GM23338 (cell line): Measurements from ENCODE around the gene BMAL1. TPM values are rescaled to one million over a fixed set of nuclear protein-coding genes. Genes with fewer than 3 reads are reported as not detected.

Source experiments
- ATAC-seq: fragments of 200-7000 bp; cut with Tn5 transposase; 3 replicates; pipeline ENCODE4 v1.9.1; 2020
- DNase-seq: peaks from one replicate; pipeline ENCODE4 v3.0.0-alpha.2; 2015; ENCODE audit warnings: low spot score
- H2AFZ ChIP-seq: fragments of 200-600 bp; sonication (generic); 2 replicates; pipeline ENCODE4 v1.8.0; 2016; ENCODE audit warnings: antibody characterized with exemption, mild to moderate bottlenecking, moderate library complexity
- H3F3A ChIP-seq: fragments of 200-600 bp; sonication (generic); replicated peaks from 2 replicates; pipeline ENCODE4 v1.8.0; 2017; ENCODE audit warnings: antibody characterized with exemption, mixed run types, low read depth
- H3K27ac ChIP-seq: fragments of 200-600 bp; sonication (generic); 2 replicates; pipeline ENCODE4 v1.6.1; 2016; ENCODE audit warnings: low read depth
- H3K27me3 ChIP-seq: fragments of 200-600 bp; sonication (generic); 2 replicates; pipeline ENCODE4 v1.8.0; 2016; ENCODE audit warnings: mild to moderate bottlenecking, mixed run types, moderate library complexity; ENCODE audit not compliant: insufficient read depth
- H3K36me3 ChIP-seq: fragments of 200-600 bp; sonication (generic); 2 replicates; pipeline ENCODE4 v1.8.0; 2016; ENCODE audit warnings: mild to moderate bottlenecking; ENCODE audit not compliant: insufficient read depth
- H3K4me1 ChIP-seq: fragments of 200-600 bp; sonication (generic); 2 replicates; pipeline ENCODE4 v1.8.0; 2016; ENCODE audit warnings: mild to moderate bottlenecking, moderate library complexity; ENCODE audit not compliant: insufficient read depth
- H3K4me2 ChIP-seq: fragments of 200-600 bp; sonication (generic); 2 replicates; pipeline ENCODE4 v1.7.1; 2017; ENCODE audit warnings: mixed run types
- H3K4me3 ChIP-seq: fragments of 200-600 bp; sonication (generic); 2 replicates; pipeline ENCODE4 v1.6.1; 2016; ENCODE audit warnings: mixed run types
- H3K79me2 ChIP-seq: fragments of 200-600 bp; sonication (generic); replicated peaks from 2 replicates; pipeline ENCODE4 v1.8.0; 2017; ENCODE audit warnings: mild to moderate bottlenecking; ENCODE audit not compliant: insufficient read depth
- H3K9me2 ChIP-seq: fragments of 200-600 bp; sonication (generic); 2 replicates; pipeline ENCODE4 v1.8.0; 2017; ENCODE audit not compliant: insufficient read depth
- H4K20me1 ChIP-seq: fragments of 200-600 bp; sonication (generic); replicated peaks from 2 replicates; pipeline ENCODE4 v1.8.0; 2017; ENCODE audit warnings: mild to moderate bottlenecking; ENCODE audit not compliant: insufficient read depth
- H3K27ac Mint-ChIP-seq: 2 replicates; pipeline ENCODE4 v1.8.0; 2020; ENCODE audit warnings: inconsistent platforms, mild to moderate bottlenecking, moderate library complexity, mixed read lengths
- H3K27me3 Mint-ChIP-seq: 3 replicates; pipeline ENCODE4 v1.8.0; 2022; ENCODE audit warnings: low read depth, mild to moderate bottlenecking, moderate library complexity, mixed read lengths, inconsistent platforms; ENCODE audit not compliant: insufficient read depth, poor library complexity
- H3K36me3 Mint-ChIP-seq: 3 replicates; pipeline ENCODE4 v1.8.0; 2021; ENCODE audit warnings: low read depth, mild to moderate bottlenecking, inconsistent platforms, moderate library complexity, mixed read lengths
- H3K4me1 Mint-ChIP-seq: 3 replicates; pipeline ENCODE4 v1.8.0; 2020; ENCODE audit warnings: mild to moderate bottlenecking, inconsistent platforms, mixed read lengths
- H3K4me3 Mint-ChIP-seq: 3 replicates; pipeline ENCODE4 v1.8.0; 2021; ENCODE audit warnings: moderate library complexity, mild to moderate bottlenecking, inconsistent platforms, mixed read lengths
- H3K9me3 Mint-ChIP-seq: 3 replicates; pipeline ENCODE4 v1.8.0; 2020; ENCODE audit warnings: moderate library complexity, mild to moderate bottlenecking, inconsistent platforms, mixed read lengths
- CREB1 ChIP-seq: fragments of 250-450 bp; sonication (Bioruptor Pico); IDR thresholded peaks from 2 replicates; pipeline ENCODE4 v1.5.0; 2020; ENCODE audit warnings: low read depth, mild to moderate bottlenecking, moderate library complexity
- EZH2 ChIP-seq: fragments of 200-600 bp; sonication (generic); IDR thresholded peaks from one replicate; pipeline ENCODE4 v1.8.0; 2017; ENCODE audit warnings: antibody characterized with exemption, mild to moderate bottlenecking, low read depth; ENCODE audit not compliant: unreplicated experiment
- EZH2phosphoT487 ChIP-seq: fragments of 200-600 bp; sonication (generic); IDR thresholded peaks from one replicate; pipeline ENCODE4 v1.8.1; 2018; ENCODE audit warnings: antibody characterized with exemption; ENCODE audit not compliant: unreplicated experiment
- JUNB ChIP-seq: IDR thresholded peaks from one replicate; pipeline ENCODE4 v1.6.1; 2016; ENCODE audit warnings: antibody characterized with exemption; ENCODE audit not compliant: unreplicated experiment
- NANOG ChIP-seq: IDR thresholded peaks from 2 replicates; pipeline ENCODE4 v1.6.1; 2016; ENCODE audit warnings: antibody characterized with exemption, borderline replicate concordance
- POLR2AphosphoS5 ChIP-seq: IDR thresholded peaks from 2 replicates; pipeline ENCODE4 v1.6.1; 2016; ENCODE audit warnings: antibody characterized with exemption, low read depth
- STAT1 ChIP-seq: IDR thresholded peaks from one replicate; pipeline ENCODE4 v1.6.1; 2016; ENCODE audit warnings: antibody characterized with exemption; ENCODE audit not compliant: unreplicated experiment
- ZNF114 ChIP-seq: fragments of 250-450 bp; sonication (Bioruptor Pico); IDR thresholded peaks from 2 replicates; pipeline ENCODE4 v1.5.0; 2020; ENCODE audit warnings: mild to moderate bottlenecking, moderate library complexity
- ZNF331 ChIP-seq: fragments of 250-450 bp; sonication (Bioruptor Pico); IDR thresholded peaks from 2 replicates; pipeline ENCODE4 v1.5.0; 2020; ENCODE audit warnings: low read depth, mild to moderate bottlenecking, moderate library complexity
- polyA plus RNA-seq: library from polyadenylated mRNA; unstranded; fragments of >200 nt; fragmentation: Nextera tagmentation; extraction: Ambion mirVana; gene quantifications from 2 replicates; pipeline ENCODE4 v1.2.1, GENCODE V29; 2016
- total RNA-seq: library from RNA; depleted of rRNA; stranded (reverse); fragments of >200 nt; shearing (Covaris generic); gene quantifications from 2 replicates; pipeline ENCODE4 v1.2.3, GENCODE V29; 2014
- TF ChIP-seq, protein P1 (sequence below): IDR thresholded peaks from one replicate; pipeline ENCODE4 v1.6.1; 2018; ENCODE audit warnings: antibody characterized with exemption; ENCODE audit not compliant: unreplicated experiment
- TF ChIP-seq, protein P2 (sequence below), 2 experiments: fragments of 200-600 bp in 1 of 2; sonication (generic) in 1 of 2; conservative IDR thresholded peaks; 2 replicates each; pipeline versions ENCODE4 v1.5.1 to v1.6.1; 2016 to 2017; ENCODE audit warnings: antibody characterized with exemption in 2 of 2, low read depth in 2 of 2, mild to moderate bottlenecking in 2 of 2, moderate library complexity in 1 of 2
- TF ChIP-seq, protein P3 (sequence below): fragments of 250-450 bp; sonication (Bioruptor Pico); IDR thresholded peaks from 2 replicates; pipeline ENCODE4 v1.5.0; 2020; ENCODE audit warnings: mild to moderate bottlenecking, moderate library complexity
- TF ChIP-seq, protein P4 (sequence below): IDR thresholded peaks from 2 replicates; pipeline ENCODE4 v1.6.1; 2016; ENCODE audit warnings: antibody characterized with exemption

The BMAL1 gene
- total and polyA plus RNA-seq, 2 experiments from 2014 or later = 5.1 to 7.2 TPM

DNA sequence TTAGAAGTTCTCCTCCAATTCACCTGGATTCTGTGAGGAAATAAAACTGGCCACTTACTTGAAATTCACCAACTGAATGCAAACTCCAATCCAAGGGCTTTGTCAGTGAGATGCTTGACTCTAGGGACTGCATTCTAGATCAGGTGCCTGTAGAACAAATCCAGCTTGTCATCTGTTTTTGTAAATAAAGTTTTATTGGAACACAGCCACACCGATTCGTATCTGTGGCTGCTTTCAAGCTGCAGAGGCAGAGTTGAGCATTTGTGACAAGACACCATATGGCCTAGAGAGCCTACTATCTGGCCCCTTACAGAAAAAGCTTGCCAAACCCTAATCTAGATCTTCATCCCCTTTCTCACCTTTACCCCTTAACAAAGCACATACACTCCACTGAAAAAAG, 103.1 kb downstream of the BMAL1 start:
- no peaks in the 10 kb centered on the region for H3K79me2 ChIP-seq
- no peaks in the 10 kb centered on the region for H3K36me3 ChIP-seq
- H3K4me3 ChIP-seq = no peak overlapping the region
- H3K27ac Mint-ChIP-seq = no peak overlapping the region
- no peaks in the 10 kb centered on the region for H3F3A ChIP-seq
- no peak for TF ChIP-seq ZNF331 (CRISPR knock-in tag)
- TF ChIP-seq, protein P1, sequence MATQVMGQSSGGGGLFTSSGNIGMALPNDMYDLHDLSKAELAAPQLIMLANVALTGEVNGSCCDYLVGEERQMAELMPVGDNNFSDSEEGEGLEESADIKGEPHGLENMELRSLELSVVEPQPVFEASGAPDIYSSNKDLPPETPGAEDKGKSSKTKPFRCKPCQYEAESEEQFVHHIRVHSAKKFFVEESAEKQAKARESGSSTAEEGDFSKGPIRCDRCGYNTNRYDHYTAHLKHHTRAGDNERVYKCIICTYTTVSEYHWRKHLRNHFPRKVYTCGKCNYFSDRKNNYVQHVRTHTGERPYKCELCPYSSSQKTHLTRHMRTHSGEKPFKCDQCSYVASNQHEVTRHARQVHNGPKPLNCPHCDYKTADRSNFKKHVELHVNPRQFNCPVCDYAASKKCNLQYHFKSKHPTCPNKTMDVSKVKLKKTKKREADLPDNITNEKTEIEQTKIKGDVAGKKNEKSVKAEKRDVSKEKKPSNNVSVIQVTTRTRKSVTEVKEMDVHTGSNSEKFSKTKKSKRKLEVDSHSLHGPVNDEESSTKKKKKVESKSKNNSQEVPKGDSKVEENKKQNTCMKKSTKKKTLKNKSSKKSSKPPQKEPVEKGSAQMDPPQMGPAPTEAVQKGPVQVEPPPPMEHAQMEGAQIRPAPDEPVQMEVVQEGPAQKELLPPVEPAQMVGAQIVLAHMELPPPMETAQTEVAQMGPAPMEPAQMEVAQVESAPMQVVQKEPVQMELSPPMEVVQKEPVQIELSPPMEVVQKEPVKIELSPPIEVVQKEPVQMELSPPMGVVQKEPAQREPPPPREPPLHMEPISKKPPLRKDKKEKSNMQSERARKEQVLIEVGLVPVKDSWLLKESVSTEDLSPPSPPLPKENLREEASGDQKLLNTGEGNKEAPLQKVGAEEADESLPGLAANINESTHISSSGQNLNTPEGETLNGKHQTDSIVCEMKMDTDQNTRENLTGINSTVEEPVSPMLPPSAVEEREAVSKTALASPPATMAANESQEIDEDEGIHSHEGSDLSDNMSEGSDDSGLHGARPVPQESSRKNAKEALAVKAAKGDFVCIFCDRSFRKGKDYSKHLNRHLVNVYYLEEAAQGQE = no peak
- TF ChIP-seq, protein P2, sequence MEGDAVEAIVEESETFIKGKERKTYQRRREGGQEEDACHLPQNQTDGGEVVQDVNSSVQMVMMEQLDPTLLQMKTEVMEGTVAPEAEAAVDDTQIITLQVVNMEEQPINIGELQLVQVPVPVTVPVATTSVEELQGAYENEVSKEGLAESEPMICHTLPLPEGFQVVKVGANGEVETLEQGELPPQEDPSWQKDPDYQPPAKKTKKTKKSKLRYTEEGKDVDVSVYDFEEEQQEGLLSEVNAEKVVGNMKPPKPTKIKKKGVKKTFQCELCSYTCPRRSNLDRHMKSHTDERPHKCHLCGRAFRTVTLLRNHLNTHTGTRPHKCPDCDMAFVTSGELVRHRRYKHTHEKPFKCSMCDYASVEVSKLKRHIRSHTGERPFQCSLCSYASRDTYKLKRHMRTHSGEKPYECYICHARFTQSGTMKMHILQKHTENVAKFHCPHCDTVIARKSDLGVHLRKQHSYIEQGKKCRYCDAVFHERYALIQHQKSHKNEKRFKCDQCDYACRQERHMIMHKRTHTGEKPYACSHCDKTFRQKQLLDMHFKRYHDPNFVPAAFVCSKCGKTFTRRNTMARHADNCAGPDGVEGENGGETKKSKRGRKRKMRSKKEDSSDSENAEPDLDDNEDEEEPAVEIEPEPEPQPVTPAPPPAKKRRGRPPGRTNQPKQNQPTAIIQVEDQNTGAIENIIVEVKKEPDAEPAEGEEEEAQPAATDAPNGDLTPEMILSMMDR (conservative IDR thresholded peaks at IDR 0.05; ENCODE audit: low read depth in 2 of 2) = no peak
- TF ChIP-seq NANOG = no peak
- TF ChIP-seq EZH2phosphoT487 = no peak
- TF ChIP-seq POLR2AphosphoS5 = no peak
- TF ChIP-seq STAT1 = no peak
- TF ChIP-seq CREB1 (CRISPR knock-in tag) = no peak
- TF ChIP-seq, protein P3, sequence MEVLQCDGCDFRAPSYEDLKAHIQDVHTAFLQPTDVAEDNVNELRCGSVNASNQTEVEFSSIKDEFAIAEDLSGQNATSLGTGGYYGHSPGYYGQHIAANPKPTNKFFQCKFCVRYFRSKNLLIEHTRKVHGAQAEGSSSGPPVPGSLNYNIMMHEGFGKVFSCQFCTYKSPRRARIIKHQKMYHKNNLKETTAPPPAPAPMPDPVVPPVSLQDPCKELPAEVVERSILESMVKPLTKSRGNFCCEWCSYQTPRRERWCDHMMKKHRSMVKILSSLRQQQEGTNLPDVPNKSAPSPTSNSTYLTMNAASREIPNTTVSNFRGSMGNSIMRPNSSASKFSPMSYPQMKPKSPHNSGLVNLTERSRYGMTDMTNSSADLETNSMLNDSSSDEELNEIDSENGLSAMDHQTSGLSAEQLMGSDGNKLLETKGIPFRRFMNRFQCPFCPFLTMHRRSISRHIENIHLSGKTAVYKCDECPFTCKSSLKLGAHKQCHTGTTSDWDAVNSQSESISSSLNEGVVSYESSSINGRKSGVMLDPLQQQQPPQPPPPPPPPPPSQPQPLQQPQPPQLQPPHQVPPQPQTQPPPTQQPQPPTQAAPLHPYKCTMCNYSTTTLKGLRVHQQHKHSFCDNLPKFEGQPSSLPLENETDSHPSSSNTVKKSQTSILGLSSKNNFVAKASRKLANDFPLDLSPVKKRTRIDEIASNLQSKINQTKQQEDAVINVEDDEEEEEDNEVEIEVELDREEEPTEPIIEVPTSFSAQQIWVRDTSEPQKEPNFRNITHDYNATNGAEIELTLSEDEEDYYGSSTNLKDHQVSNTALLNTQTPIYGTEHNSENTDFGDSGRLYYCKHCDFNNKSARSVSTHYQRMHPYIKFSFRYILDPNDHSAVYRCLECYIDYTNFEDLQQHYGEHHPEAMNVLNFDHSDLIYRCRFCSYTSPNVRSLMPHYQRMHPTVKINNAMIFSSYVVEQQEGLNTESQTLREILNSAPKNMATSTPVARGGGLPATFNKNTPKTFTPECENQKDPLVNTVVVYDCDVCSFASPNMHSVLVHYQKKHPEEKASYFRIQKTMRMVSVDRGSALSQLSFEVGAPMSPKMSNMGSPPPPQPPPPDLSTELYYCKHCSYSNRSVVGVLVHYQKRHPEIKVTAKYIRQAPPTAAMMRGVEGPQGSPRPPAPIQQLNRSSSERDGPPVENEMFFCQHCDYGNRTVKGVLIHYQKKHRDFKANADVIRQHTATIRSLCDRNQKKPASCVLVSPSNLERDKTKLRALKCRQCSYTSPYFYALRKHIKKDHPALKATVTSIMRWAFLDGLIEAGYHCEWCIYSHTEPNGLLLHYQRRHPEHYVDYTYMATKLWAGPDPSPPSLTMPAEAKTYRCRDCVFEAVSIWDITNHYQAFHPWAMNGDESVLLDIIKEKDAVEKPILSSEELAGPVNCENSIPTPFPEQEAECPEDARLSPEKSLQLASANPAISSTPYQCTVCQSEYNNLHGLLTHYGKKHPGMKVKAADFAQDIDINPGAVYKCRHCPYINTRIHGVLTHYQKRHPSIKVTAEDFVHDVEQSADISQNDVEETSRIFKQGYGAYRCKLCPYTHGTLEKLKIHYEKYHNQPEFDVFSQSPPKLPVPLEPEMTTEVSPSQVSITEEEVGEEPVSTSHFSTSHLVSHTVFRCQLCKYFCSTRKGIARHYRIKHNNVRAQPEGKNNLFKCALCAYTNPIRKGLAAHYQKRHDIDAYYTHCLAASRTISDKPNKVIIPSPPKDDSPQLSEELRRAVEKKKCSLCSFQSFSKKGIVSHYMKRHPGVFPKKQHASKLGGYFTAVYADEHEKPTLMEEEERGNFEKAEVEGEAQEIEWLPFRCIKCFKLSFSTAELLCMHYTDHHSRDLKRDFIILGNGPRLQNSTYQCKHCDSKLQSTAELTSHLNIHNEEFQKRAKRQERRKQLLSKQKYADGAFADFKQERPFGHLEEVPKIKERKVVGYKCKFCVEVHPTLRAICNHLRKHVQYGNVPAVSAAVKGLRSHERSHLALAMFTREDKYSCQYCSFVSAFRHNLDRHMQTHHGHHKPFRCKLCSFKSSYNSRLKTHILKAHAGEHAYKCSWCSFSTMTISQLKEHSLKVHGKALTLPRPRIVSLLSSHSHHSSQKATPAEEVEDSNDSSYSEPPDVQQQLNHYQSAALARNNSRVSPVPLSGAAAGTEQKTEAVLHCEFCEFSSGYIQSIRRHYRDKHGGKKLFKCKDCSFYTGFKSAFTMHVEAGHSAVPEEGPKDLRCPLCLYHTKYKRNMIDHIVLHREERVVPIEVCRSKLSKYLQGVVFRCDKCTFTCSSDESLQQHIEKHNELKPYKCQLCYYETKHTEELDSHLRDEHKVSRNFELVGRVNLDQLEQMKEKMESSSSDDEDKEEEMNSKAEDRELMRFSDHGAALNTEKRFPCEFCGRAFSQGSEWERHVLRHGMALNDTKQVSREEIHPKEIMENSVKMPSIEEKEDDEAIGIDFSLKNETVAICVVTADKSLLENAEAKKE (CRISPR knock-in tag) = no peak
- no peak for TF ChIP-seq EZH2
- no peak for TF ChIP-seq ZNF114
- TF ChIP-seq, protein P4, sequence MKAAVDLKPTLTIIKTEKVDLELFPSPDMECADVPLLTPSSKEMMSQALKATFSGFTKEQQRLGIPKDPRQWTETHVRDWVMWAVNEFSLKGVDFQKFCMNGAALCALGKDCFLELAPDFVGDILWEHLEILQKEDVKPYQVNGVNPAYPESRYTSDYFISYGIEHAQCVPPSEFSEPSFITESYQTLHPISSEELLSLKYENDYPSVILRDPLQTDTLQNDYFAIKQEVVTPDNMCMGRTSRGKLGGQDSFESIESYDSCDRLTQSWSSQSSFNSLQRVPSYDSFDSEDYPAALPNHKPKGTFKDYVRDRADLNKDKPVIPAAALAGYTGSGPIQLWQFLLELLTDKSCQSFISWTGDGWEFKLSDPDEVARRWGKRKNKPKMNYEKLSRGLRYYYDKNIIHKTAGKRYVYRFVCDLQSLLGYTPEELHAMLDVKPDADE = no peak
- TF ChIP-seq JUNB = no peak
- H3K9me2 ChIP-seq = no peaks in the 10 kb centered on the region
- H3K4me1 Mint-ChIP-seq = peaks cover 7% of the 10 kb centered on the region; the same call in 2 of the 3 replicates
- H4K20me1 ChIP-seq = no peaks in the 10 kb centered on the region
- H3K9me3 Mint-ChIP-seq = no peaks in the 10 kb centered on the region
- H3K27ac ChIP-seq = no peak overlapping the region
- no peaks in the 10 kb centered on the region for H3K27me3 ChIP-seq
- H2AFZ ChIP-seq = no peak overlapping the region
- peaks cover 3% of the 10 kb centered on the region for H3K27me3 Mint-ChIP-seq
- no peak for ATAC-seq
- DNase-seq = no peak
- no peaks in the 10 kb centered on the region for H3K36me3 Mint-ChIP-seq
- no peak overlapping the region for H3K4me2 ChIP-seq
- H3K4me1 ChIP-seq = no peaks in the 10 kb centered on the region
- no peak overlapping the region for H3K4me3 Mint-ChIP-seq
